Osteocyte (in vitro differentiated cells): ENCODE results near the gene AATK. TPM values are rescaled to one million over a fixed set of nuclear protein-coding genes. Genes with fewer than 3 reads are reported as not detected.

Source experiments
- DNase-seq: peaks from one replicate; pipeline ENCODE4 v3.0.0; 2021; ENCODE audit warnings: mixed read lengths; ENCODE audit not compliant: unreplicated experiment; ENCODE audit errors: extremely low spot score
- H3K27ac Mint-ChIP-seq: one replicate; pipeline ENCODE4 v1.8.0; 2021; ENCODE audit warnings: mild to moderate bottlenecking, mixed read lengths; ENCODE audit not compliant: unreplicated experiment
- H3K27me3 Mint-ChIP-seq: one replicate; pipeline ENCODE4 v1.8.0; 2021; ENCODE audit warnings: mixed read lengths; ENCODE audit not compliant: unreplicated experiment
- H3K36me3 Mint-ChIP-seq: one replicate; pipeline ENCODE4 v1.8.0; 2021; ENCODE audit warnings: mixed read lengths; ENCODE audit not compliant: unreplicated experiment
- H3K4me1 Mint-ChIP-seq: one replicate; pipeline ENCODE4 v1.8.0; 2021; ENCODE audit warnings: mixed read lengths; ENCODE audit not compliant: unreplicated experiment
- H3K4me3 Mint-ChIP-seq: one replicate; pipeline ENCODE4 v1.8.0; 2021; ENCODE audit warnings: mild to moderate bottlenecking, moderate library complexity, mixed read lengths; ENCODE audit not compliant: unreplicated experiment
- H3K9me3 Mint-ChIP-seq: one replicate; pipeline ENCODE4 v1.8.0; 2021; ENCODE audit warnings: mixed read lengths; ENCODE audit not compliant: unreplicated experiment
- CTCF ChIP-seq: fragments of 200-600 bp; sonication (generic); IDR thresholded peaks from 2 replicates; pipeline ENCODE4 v1.5.0; 2021; ENCODE audit warnings: antibody characterized with exemption, mild to moderate bottlenecking, moderate library complexity
- total RNA-seq: library from RNA; stranded (reverse); gene quantifications from 2 replicates; pipeline ENCODE4 v1.2.1, GENCODE V29; 2021

AATK gene
- total RNA-seq, 1 donor from 2014 or later: not detected

GRCh38 chr17:81161536-81161935 lies 4.5 kb downstream of the AATK start:
- Mint-ChIP-seq H3K4me1 (no peaks in the 10 kb centered on the region), H3K36me3 (no peaks in the 10 kb centered on the region), H3K27ac (no peak overlapping the region), H3K9me3 (no peaks in the 10 kb centered on the region), H3K4me3 (no peak overlapping the region), H3K27me3 (no peaks in the 10 kb centered on the region)
- DNase-seq: no peak
- no peak for TF ChIP-seq CTCF

GRCh38 chr17:81160747-81161453 lies 5.1 kb downstream of the AATK start:
- TF ChIP-seq CTCF: no peak
- Mint-ChIP-seq H3K9me3 (no peaks in the 10 kb centered on the region), H3K4me1 (no peaks in the 10 kb centered on the region), H3K4me3 (no peak overlapping the region), H3K27me3 (no peaks in the 10 kb centered on the region), H3K27ac (no peak overlapping the region), H3K36me3 (no peaks in the 10 kb centered on the region)
- no peak for DNase-seq

- H3K27me3 Mint-ChIP-seq: no peaks in the 10 kb centered on the region
- no peak for TF ChIP-seq CTCF
- no peaks in the 10 kb centered on the region for H3K4me1 Mint-ChIP-seq
These were observed 5.7 kb downstream of the AATK start for GRCh38 chr17:81160306-81160705.

GRCh38 chr17:81159611-81160265 lies 6.3 kb downstream of the AATK start:
- Mint-ChIP-seq H3K27ac (no peak overlapping the region), H3K36me3 (no peaks in the 10 kb centered on the region)

More at GRCh38 chr17:81160306-81160705, 5.7 kb downstream of the AATK start:
- no peak overlapping the region for H3K4me3 Mint-ChIP-seq
- H3K9me3 Mint-ChIP-seq: no peaks in the 10 kb centered on the region
- no peak overlapping the region for H3K27ac Mint-ChIP-seq
- H3K36me3 Mint-ChIP-seq: no peaks in the 10 kb centered on the region
- DNase-seq: no peak

More at GRCh38 chr17:81159611-81160265, 6.3 kb downstream of the AATK start:
- no peaks in the 10 kb centered on the region for H3K9me3 Mint-ChIP-seq
- TF ChIP-seq CTCF: no peak
- H3K27me3 Mint-ChIP-seq: peaks cover 3% of the 10 kb centered on the region
- no peaks in the 10 kb centered on the region for H3K4me1 Mint-ChIP-seq
- DNase-seq: no peak
- H3K4me3 Mint-ChIP-seq: no peak overlapping the region
